ENCODE results near the gene ZNF446. TPM values are rescaled to one million over a fixed set of nuclear protein-coding genes. Genes with fewer than 3 reads are reported as not detected.
A peak's percentile ranks its signal among the peaks of the same experiment; 100 is the strongest.
"Not testable (repeated sequence)": the region's sequence is repeated elsewhere in the genome, so short reads cannot be mapped to it uniquely, and the experiment has no call there.

Gene ZNF446
- total RNA-seq, 2 experiments from 2014 or later, result 4.2 to 4.7 TPM

DNA sequence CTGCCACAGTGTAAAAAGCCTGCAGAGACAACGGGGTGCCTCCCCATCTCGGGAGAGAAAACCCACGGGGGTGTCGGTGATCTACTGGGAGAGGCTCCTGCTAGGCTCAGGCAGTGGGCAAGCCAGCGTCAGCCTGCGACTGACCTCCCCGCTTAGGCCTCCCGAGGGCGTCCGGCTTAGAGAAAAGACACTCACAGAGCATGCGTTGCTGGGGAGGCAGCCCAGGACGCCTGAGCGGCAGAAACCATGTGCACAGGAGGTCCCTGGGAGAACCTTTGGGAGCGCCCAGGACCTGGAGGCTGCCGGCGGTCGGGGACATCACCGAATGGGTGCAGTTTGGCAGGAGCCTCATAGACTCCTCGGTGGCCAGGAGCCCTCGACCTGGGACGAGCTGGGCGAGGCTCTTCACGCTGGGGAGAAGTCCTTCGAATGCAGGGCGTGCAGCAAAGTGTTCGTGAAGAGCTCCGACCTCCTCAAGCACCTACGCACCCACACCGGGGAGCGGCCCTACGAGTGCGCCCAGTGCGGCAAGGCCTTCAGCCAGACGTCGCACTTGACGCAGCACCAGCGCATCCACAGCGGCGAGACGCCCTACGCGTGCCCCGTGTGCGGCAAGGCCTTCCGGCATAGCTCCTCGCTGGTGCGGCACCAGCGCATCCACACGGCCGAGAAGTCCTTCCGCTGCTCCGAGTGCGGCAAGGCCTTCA lies 5.2 kb upstream of the ZNF446 start:
- H3K27ac Mint-ChIP-seq; H3K27me3 Mint-ChIP-seq; H3K4me3 Mint-ChIP-seq; POLR2A ChIA-PET; DNase-seq; H3K36me3 Mint-ChIP-seq (ENCODE audit: low read depth); CTCF ChIA-PET; ATAC-seq; H3K9me3 Mint-ChIP-seq (ENCODE audit: low read depth); intact Hi-C loops (cut with DNase I, micrococcal nuclease): not testable (repeated sequence)
- peaks cover 30% of the 10 kb centered on the region for H3K4me1 Mint-ChIP-seq

DNA sequence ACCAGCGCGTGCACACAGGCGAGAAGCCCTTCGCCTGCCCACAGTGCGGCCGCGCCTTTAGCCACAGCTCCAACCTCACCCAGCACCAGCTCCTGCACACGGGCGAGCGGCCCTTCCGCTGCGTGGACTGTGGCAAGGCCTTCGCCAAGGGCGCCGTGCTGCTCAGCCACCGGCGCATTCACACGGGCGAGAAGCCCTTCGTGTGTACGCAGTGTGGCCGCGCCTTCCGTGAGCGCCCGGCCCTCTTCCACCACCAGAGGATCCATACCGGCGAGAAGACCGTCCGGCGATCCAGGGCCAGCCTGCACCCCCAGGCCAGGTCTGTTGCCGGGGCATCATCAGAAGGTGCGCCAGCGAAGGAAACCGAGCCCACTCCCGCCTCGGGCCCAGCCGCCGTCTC lies 4.4 kb upstream of the ZNF446 start:
- no peak for DNase-seq
- Mint-ChIP-seq H3K9me3 (ENCODE audit: low read depth) (no peaks in the 10 kb centered on the region), H3K27ac (no peak overlapping the region), H3K27me3 (no peaks in the 10 kb centered on the region), H3K4me3 (no peak overlapping the region), H3K36me3 (ENCODE audit: low read depth) (peaks cover 8% of the 10 kb centered on the region), H3K4me1 (peaks cover 27% of the 10 kb centered on the region)
- CTCF ChIA-PET, result interaction anchor here (0.5 kb wide), 1 partner anchor 627 kb away, joined by 3 read pairs; no protein-coding TSS in a partner anchor
- no peak for ATAC-seq
- intact Hi-C loops (cut with DNase I, micrococcal nuclease), result no loop called here
- POLR2A ChIA-PET, result no interaction called here

DNA sequence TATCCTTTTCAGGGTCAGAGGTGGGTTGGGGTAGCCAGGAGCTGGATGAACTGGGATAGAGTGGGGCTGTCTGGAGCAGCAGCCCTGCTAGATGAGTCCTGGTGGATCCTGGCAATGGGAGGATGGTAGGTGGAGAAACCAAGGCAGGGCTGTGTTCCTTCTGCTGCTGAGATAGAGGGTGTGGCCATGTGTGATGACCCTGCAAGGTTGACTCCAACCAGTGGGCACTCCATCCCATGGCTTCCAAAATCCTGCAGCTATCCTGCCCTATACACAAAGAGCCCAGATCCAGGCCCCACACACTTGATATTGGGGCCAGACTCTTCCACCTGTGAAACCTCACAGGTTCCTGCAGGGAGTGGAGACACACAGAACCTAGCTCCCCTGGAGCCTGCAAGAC lies 2.4 kb upstream of the ZNF446 start:
- Mint-ChIP-seq H3K4me3 (no peak overlapping the region), H3K27me3 (no peaks in the 10 kb centered on the region), H3K9me3 (ENCODE audit: low read depth) (no peaks in the 10 kb centered on the region), H3K27ac (no peak overlapping the region), H3K36me3 (ENCODE audit: low read depth) (peaks cover 5% of the 10 kb centered on the region), H3K4me1 (peaks cover 17% of the 10 kb centered on the region)
- CTCF ChIA-PET, result no interaction called here
- DNase-seq (no peak), ATAC-seq (no peak)
- intact Hi-C loops (cut with DNase I, micrococcal nuclease), result loop anchor here in 1 of 2 experiments (2.0 kb wide), 1 partner anchor 15 kb away; no protein-coding TSS in a partner anchor
- POLR2A ChIA-PET, result no interaction called here

DNA sequence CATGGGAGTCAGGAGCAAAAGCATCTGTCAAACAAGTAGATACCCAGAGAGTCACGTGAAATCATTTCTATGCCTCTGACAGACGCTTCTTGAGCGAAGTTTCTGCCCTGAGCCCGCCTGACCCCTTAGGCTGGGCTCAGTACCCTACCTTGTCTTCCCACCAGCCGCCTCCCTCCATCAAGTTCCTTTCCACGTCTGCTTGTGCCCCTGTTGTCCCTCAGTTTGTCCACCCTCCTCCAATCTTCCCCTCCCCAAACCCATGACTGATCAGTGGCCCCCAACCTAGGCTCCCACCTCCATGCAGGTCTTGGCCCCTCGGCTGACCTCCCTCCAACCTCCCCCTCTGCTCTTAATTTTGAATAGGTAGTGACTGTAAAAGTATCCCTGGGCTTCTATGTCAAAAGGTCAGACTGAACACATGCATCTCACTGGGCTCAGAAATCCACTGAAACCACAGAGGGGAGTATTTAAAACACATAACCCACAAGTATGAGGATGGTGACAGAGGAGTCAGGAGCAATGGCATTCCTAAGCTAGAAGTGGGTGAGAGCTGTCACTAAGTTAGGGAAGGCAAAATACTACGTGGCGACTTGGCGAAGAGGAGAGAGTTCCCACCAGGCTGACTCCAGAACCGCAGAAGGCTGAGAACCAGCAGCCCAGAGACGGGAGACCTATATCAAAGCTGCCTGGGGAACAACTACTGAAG lies 1.7 kb upstream of the ZNF446 start:
- ChIA-PET CTCF (interaction anchor here (0.7 kb wide), 1 partner anchor 166 kb away, joined by 4 read pairs; no protein-coding TSS in a partner anchor), POLR2A (no interaction called here)
- Mint-ChIP-seq H3K9me3 (ENCODE audit: low read depth) (no peaks in the 10 kb centered on the region), H3K27ac (peak overlapping the region; percentile 51), H3K4me3 (peak overlapping the region; percentile 11), H3K36me3 (ENCODE audit: low read depth) (peaks cover 7% of the 10 kb centered on the region), H3K4me1 (peaks cover 14% of the 10 kb centered on the region), H3K27me3 (no peaks in the 10 kb centered on the region)
- DNase-seq (no peak), ATAC-seq (no peak)
- intact Hi-C loops (cut with DNase I, micrococcal nuclease), result loop anchor here in 1 of 2 experiments (2.0 kb wide), 1 partner anchor 14 kb away; no protein-coding TSS in a partner anchor

DNA sequence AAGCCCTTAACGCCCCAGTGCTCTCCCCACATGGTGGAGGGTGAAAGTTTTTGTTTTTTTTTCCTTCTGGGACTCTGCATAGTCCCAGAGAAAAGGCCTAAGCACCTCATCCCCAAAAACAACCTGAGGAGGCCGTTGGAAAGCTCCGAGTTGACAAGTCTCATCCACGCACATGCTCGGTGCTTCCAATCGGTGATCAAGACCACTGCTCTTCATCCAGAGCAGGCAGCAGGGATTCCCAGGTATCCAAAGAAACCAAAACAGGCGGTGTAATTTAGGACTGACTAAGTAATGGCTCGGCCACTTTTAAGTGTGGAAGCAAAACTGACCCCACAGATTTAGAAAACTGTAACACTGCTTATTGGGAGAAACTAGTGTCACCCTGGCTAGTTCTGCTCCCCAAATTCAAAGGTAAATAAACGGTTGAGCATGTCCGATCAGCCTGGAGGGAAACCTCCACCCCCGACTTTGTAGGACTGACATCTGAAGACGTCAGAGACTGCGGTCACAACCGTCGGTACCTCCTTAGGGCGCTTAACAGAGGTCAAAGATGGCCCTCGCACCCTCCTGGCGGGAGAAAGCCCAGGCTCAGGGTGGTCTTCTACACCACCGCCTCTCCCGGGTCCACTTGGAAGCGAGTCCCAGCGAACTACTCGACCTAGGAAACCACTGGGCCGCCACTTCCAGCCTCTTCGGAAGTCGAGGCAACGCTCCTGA lies 997 bp upstream of the ZNF446 start:
- ATAC-seq (peak; percentile 2), DNase-seq (no peak)
- CTCF ChIA-PET, result interaction anchor here (0.7 kb wide), 1 partner anchor 166 kb away, joined by 4 read pairs; no protein-coding TSS in a partner anchor
- peak overlapping the region; percentile 83 for H3K4me3 Mint-ChIP-seq
- intact Hi-C loops (cut with DNase I, micrococcal nuclease), result loop anchor here (1.0 to 5.0 kb wide), 10 partner anchors 8 to 170 kb away; partner anchors contain the start of genes ERVK3-1 (in 1 of the 2), RPS5 (in 1 of the 2), ZBTB45 (in 1 of the 2) and ZNF324 (in 1 of the 2)
- H3K27ac Mint-ChIP-seq, result peak overlapping the region; percentile 96
- H3K27me3 Mint-ChIP-seq, result no peaks in the 10 kb centered on the region
- peaks cover 14% of the 10 kb centered on the region for H3K4me1 Mint-ChIP-seq
- H3K36me3 Mint-ChIP-seq (ENCODE audit: low read depth), result peaks cover 4% of the 10 kb centered on the region
- POLR2A ChIA-PET, result interaction anchor here (0.7 to 1.0 kb wide), 4 partner anchors 14 to 45 kb away, joined by 3 to 7 read pairs (median 3); partner anchors contain the start of genes ZBTB45 and ZNF132
- no peaks in the 10 kb centered on the region for H3K9me3 Mint-ChIP-seq (ENCODE audit: low read depth)

DNA sequence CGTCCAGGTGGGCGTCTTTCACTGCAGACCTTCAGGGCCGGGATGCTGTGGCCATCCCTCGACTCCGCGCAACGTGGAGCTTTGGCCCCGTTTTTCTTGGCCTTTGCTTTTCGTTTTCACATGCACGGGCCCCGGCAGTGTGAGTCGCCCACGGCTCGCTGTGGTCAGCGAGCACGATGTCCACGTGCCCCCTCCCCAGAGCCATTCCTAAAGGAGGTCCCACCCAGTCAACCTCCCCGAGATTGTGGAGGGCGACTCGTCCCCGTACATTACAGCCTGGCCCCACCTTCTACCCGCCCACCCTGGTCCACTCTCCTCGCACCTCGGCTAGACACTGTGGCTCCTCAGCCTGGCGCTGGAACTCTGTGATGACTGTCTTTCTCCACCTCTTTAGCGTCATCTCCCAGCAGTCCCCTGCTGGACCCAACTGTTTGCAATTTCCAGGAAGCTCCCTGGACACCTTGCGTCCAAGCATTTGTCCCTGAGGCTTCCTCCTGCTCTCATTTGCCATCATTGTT lies 405 bp downstream of the ZNF446 start:
- Mint-ChIP-seq H3K27me3 (no peaks in the 10 kb centered on the region), H3K9me3 (ENCODE audit: low read depth) (no peaks in the 10 kb centered on the region), H3K4me3 (peak overlapping the region; percentile 83), H3K27ac (peak overlapping the region; percentile 84), H3K4me1 (peaks cover 14% of the 10 kb centered on the region), H3K36me3 (ENCODE audit: low read depth) (peaks cover 4% of the 10 kb centered on the region)
- ATAC-seq, result peak; percentile 0
- POLR2A ChIA-PET, result interaction anchor here (0.6 kb wide), 1 partner anchor 13 kb away, joined by 5 read pairs; no protein-coding TSS in a partner anchor
- intact Hi-C loops (cut with DNase I, micrococcal nuclease), result loop anchor here (1.0 to 5.0 kb wide), 17 partner anchors 12 to 198 kb away; partner anchors contain the start of genes MZF1 (in 2 of the 2), RPS5 (in 2 of the 2), ZBTB45 (in 2 of the 2) and TRIM28 (in 1 of the 2)
- CTCF ChIA-PET, result interaction anchor here (0.6 kb wide), 1 partner anchor 12 kb away, joined by 4 read pairs; no protein-coding TSS in a partner anchor
- DNase-seq, result peak; percentile 43

DNA sequence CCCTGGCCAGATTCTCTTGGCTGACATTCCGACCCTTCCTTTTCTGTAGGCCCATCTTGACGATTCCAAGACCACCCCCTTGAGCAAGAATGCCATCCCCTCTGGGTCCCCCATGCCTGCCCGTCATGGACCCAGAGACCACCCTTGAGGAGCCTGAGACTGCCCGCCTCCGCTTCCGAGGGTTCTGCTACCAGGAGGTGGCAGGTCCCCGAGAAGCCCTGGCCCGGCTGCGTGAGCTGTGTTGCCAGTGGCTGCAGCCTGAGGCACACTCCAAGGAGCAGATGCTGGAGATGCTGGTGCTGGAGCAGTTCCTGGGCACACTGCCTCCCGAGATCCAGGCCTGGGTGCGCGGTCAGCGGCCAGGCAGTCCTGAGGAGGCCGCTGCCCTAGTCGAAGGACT lies 978 bp downstream of the ZNF446 start:
- peaks cover 14% of the 10 kb centered on the region for H3K4me1 Mint-ChIP-seq
- POLR2A ChIA-PET, result no interaction called here
- intact Hi-C loops (cut with DNase I, micrococcal nuclease), result loop anchor here in 1 of 2 experiments (5.0 kb wide), 3 partner anchors 40 to 90 kb away; partner anchors contain the start of genes RPS5 and ZBTB45

DNA sequence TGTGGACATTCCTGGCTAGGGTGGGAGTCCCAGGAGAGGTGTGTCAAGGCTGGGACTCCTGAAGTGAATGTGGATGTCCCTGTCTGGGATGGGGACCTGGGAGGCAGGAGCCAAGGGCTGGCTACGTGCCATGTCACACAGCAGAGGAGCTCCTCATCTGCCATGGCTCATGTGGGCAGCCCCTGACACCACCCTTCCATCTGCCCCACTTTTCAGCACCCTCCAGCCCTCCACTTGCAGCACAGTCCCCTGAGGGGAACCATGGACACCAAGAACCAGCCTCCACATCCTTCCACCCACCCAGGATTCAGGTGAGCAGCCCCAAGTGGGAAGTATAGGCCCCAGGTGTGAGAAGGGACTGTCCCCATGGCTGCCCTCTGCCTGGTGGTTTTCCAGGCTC lies 1.7 kb downstream of the ZNF446 start:
- Mint-ChIP-seq H3K27me3 (no peaks in the 10 kb centered on the region), H3K4me1 (peaks cover 14% of the 10 kb centered on the region), H3K9me3 (ENCODE audit: low read depth) (no peaks in the 10 kb centered on the region), H3K4me3 (no peak overlapping the region), H3K27ac (no peak overlapping the region), H3K36me3 (ENCODE audit: low read depth) (peaks cover 10% of the 10 kb centered on the region)
- intact Hi-C loops (cut with DNase I, micrococcal nuclease), result loop anchor here in 1 of 2 experiments (5.0 kb wide), 3 partner anchors 39 to 91 kb away; partner anchors contain the start of genes RPS5 and ZBTB45
- DNase-seq (no peak), ATAC-seq (no peak)
- ChIA-PET POLR2A (no interaction called here), CTCF (no interaction called here)

More for the DNA sequence above, 978 bp downstream of the ZNF446 start:
- H3K9me3 Mint-ChIP-seq (ENCODE audit: low read depth), result no peaks in the 10 kb centered on the region
- H3K27ac Mint-ChIP-seq, result peak overlapping the region; percentile 84
- peak overlapping the region; percentile 83 for H3K4me3 Mint-ChIP-seq
- no peak for DNase-seq
- H3K36me3 Mint-ChIP-seq (ENCODE audit: low read depth), result peaks cover 5% of the 10 kb centered on the region
- ATAC-seq, result no peak
- CTCF ChIA-PET, result interaction anchor here (0.6 kb wide), 1 partner anchor 12 kb away, joined by 4 read pairs; no protein-coding TSS in a partner anchor
- H3K27me3 Mint-ChIP-seq, result no peaks in the 10 kb centered on the region

DNA sequence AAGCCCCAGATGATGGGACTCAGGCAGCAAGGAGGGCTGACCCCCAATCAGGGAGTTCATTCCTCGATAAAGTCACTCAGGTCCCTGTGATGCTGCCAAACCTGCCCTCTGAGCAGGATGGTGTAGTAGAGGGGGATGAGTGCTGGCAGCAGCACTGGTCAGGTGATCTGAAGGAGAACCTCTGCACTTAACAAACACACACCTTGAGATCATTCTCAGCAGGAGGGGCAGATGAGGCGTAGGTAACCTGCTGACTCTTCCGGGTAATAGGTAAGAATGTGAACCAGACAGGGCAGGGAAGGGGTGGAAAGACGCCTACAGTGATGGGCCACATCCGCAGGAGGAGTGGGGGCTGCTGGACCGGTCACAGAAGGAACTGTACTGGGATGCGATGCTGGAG lies 3.2 kb downstream of the ZNF446 start:
- H3K27ac Mint-ChIP-seq, result no peak overlapping the region
- no peak for ATAC-seq
- peaks cover 10% of the 10 kb centered on the region for H3K36me3 Mint-ChIP-seq (ENCODE audit: low read depth)
- ChIA-PET POLR2A (no interaction called here), CTCF (no interaction called here)
- intact Hi-C loops (cut with DNase I, micrococcal nuclease), result loop anchor here in 1 of 2 experiments (5.0 kb wide), 3 partner anchors 38 to 92 kb away; partner anchors contain the start of genes RPS5 and ZBTB45
- no peaks in the 10 kb centered on the region for H3K9me3 Mint-ChIP-seq (ENCODE audit: low read depth)
- DNase-seq, result no peak
- H3K27me3 Mint-ChIP-seq, result no peaks in the 10 kb centered on the region
- H3K4me1 Mint-ChIP-seq, result peaks cover 14% of the 10 kb centered on the region
- H3K4me3 Mint-ChIP-seq, result no peak overlapping the region

DNA sequence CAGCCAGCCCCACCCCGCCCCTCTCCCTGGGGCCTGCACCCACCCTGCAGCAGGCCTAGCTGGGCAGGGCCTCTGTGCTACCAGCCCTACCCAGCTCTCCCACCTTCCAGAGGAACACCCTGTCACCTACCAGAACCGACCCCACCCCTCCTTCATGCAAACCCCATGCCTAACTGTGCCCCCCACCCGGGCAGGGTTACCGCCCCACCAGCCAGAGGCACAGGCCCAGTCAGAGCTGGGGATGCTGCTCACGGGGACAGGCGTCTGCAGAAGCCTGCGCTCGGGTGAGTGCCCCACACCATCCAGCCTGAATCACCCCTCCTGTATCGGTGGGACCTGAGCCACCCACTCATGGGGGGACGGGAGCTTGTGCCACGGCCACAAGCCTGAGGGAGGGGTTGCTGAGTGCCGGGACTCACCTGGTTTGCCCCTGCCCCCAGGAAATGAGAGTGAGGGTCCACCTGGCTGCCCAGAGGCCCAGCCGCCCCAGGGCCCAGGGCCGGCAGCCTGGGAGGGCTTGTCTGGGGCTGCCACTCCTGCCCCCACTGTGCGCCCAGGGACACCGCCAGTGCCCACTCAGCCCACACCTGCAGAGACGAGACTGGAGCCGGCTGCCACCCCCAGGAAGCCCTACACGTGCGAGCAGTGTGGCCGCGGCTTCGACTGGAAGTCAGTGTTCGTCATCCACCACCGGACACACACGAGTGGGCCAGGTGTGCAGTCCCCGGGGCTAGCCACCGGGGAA lies 3.8 kb downstream of the ZNF446 start:
- POLR2A ChIA-PET, result no interaction called here
- Mint-ChIP-seq H3K4me1 (peaks cover 10% of the 10 kb centered on the region), H3K27me3 (no peaks in the 10 kb centered on the region), H3K36me3 (ENCODE audit: low read depth) (peaks cover 10% of the 10 kb centered on the region), H3K9me3 (ENCODE audit: low read depth) (no peaks in the 10 kb centered on the region), H3K27ac (no peak overlapping the region), H3K4me3 (no peak overlapping the region)
- no peak for ATAC-seq
- intact Hi-C loops (cut with DNase I, micrococcal nuclease), result loop anchor here in 1 of 2 experiments (5.0 kb wide), 3 partner anchors 37 to 93 kb away; partner anchors contain the start of genes RPS5 and ZBTB45
- DNase-seq, result no peak
- CTCF ChIA-PET, result no interaction called here
